ENCODE measurements around the gene JAK1. TPM values are rescaled to one million over a fixed set of nuclear protein-coding genes. Genes with fewer than 3 reads are reported as not detected.
A peak's percentile ranks its signal among the peaks of the same experiment; 100 is the strongest.

The JAK1 gene
- total and polyA plus RNA-seq, 2 experiments from 2014 or later, result 90.8 to 124 TPM

DNA sequence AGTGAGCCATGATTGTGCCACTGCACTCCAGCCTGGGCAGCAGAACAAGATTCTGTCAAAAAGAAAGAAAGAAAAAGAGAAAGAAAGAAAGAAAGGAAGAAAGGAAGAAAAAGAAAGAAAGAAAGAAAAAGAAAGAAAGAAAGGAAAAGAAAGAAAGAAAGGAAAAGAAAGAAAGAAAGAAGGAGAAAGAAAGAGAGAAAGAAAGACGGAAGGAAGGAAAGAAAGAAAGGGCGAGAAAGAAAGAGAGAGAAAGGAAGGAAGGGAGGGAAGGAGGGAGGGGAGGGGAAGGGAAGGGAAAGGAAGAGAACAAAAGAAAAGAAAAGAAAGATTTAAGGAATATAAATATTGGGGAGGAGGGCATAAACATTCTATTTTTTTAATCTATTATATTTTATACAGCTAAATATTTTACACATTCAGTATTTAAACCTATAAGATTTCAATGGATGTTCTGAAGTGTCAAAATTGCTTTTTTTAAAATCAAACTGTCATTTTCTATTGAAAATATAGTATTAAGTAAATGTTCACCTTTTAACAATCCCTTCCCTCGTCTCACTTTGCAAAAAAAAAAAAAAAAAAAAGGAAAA lies 6.8 kb upstream of the JAK1 start:
- no peaks in the 10 kb centered on the region for H3K27me3 ChIP-seq (replicated peaks; ENCODE audit: insufficient read depth)
- no peaks in the 10 kb centered on the region for H3K4me1 ChIP-seq (ENCODE audit: insufficient read depth)
- no peak overlapping the region for H3K27ac ChIP-seq
- WGBS, 2 experiments (ENCODE audit: low coverage in 1 of 2, low lambda C conversion rate in 2 of 2, missing lambda C conversion rate in 2 of 2), result 76 to 77% methylated on average over 3 of the region's 3 CpGs
- no peak overlapping the region for H3K9ac ChIP-seq
- DNase-seq, result no peak
- H3K4me2 ChIP-seq (ENCODE audit: unreplicated experiment), result no peak overlapping the region
- H3F3A ChIP-seq (ENCODE audit: insufficient read depth), result no peaks in the 10 kb centered on the region
- in situ Hi-C loops (cut with MboI), result no loop called here
- H4K20me1 ChIP-seq (ENCODE audit: insufficient read depth), result no peaks in the 10 kb centered on the region
- H3K9me3 ChIP-seq (ENCODE audit: low read depth), result no peaks in the 10 kb centered on the region
- H3K4me3 ChIP-seq, result no peak overlapping the region
- TF ChIP-seq EZH2phosphoT487 (IDR thresholded peaks at IDR 0.05; ENCODE audit: insufficient read depth, low read depth) (no peak), EZH2 (IDR thresholded peaks at IDR 0.05; ENCODE audit: insufficient read depth, poor library complexity, severe bottlenecking) (no peak)
- H3K9me2 ChIP-seq (ENCODE audit: insufficient read depth), result no peaks in the 10 kb centered on the region
- no peak overlapping the region for H2AFZ ChIP-seq
- no peaks in the 10 kb centered on the region for H3K36me3 ChIP-seq (ENCODE audit: low read depth)
- no peaks in the 10 kb centered on the region for H3K79me2 ChIP-seq (ENCODE audit: insufficient read depth)

DNA sequence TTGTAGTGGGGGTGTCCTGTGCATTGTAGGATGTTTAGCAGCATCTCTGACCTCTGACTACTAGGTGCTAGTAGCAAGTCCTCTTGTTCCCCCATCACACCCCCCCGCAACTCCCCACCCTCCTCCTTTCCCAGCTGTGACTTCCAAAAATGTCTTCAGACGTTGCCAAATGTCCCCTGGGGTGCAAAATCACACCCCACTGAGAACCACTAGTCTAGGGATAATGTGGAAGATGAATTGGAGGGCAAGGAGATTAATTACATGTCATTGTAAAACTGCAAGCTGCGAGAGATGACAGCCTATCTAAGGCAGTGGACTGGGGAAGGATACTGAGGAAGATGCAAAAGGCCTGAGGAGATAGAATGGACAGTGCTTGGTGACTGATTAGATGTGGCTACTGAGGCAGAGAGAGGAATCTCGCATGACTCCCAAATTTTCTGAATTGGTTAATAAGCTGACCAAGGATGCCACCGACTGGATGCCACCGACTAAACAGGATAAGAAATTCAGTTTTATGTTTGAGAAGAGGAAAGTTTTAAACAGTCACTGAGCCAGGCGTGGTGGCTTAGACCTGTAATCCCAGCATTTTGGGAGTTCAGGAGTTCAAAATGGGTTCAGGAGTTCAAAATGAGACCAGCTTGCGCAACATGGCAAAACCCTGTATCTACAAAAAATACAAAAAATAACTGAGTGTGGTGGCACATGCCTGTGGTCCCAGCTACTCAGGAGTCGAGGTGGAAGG lies 3.1 kb upstream of the JAK1 start:
- Histone ChIP-seq H3K9me3 (ENCODE audit: low read depth) (no peaks in the 10 kb centered on the region), H3K4me2 (ENCODE audit: unreplicated experiment) (no peak overlapping the region), H2AFZ (no peak overlapping the region), H3K9ac (no peak overlapping the region), H3K9me2 (ENCODE audit: insufficient read depth) (no peaks in the 10 kb centered on the region), H3K36me3 (ENCODE audit: low read depth) (no peaks in the 10 kb centered on the region), H3K79me2 (ENCODE audit: insufficient read depth) (peaks cover 17% of the 10 kb centered on the region), H3K27me3 (replicated peaks; ENCODE audit: insufficient read depth) (no peaks in the 10 kb centered on the region), H3K4me1 (ENCODE audit: insufficient read depth) (peaks cover 4% of the 10 kb centered on the region), H3F3A (ENCODE audit: insufficient read depth) (no peaks in the 10 kb centered on the region; the same call in 1 of the 2 replicates), H3K27ac (no peak overlapping the region), H3K4me3 (no peak overlapping the region), H4K20me1 (ENCODE audit: insufficient read depth) (no peaks in the 10 kb centered on the region; the same call in 1 of the 2 replicates)
- no peak for DNase-seq
- TF ChIP-seq EZH2 (IDR thresholded peaks at IDR 0.05; ENCODE audit: insufficient read depth, poor library complexity, severe bottlenecking), result no peak
- TF ChIP-seq EZH2phosphoT487 (IDR thresholded peaks at IDR 0.05; ENCODE audit: insufficient read depth, low read depth), result no peak
- 66 to 68% methylated on average over 9 of the region's 9 CpGs for WGBS, 2 experiments (ENCODE audit: low coverage in 1 of 2, low lambda C conversion rate in 2 of 2, missing lambda C conversion rate in 2 of 2)
- in situ Hi-C loops (cut with MboI), result no loop called here

GRCh38 chr1:64967381-64967780 lies 1.0 kb upstream of the JAK1 start:
- peak; percentile 56 for DNase-seq
- Histone ChIP-seq H4K20me1 (ENCODE audit: insufficient read depth) (no peaks in the 10 kb centered on the region; the same call in 1 of the 2 replicates), H2AFZ (peak overlapping the region; percentile 98), H3K9me3 (ENCODE audit: low read depth) (no peaks in the 10 kb centered on the region), H3K27me3 (replicated peaks; ENCODE audit: insufficient read depth) (no peaks in the 10 kb centered on the region), H3K27ac (no peak overlapping the region), H3K9ac (no peak overlapping the region), H3K4me1 (ENCODE audit: insufficient read depth) (peaks cover 8% of the 10 kb centered on the region), H3K4me3 (peak overlapping the region; percentile 97), H3K4me2 (ENCODE audit: unreplicated experiment) (peak overlapping the region; percentile 96), H3K79me2 (ENCODE audit: insufficient read depth) (peaks cover 38% of the 10 kb centered on the region), H3K36me3 (ENCODE audit: low read depth) (no peaks in the 10 kb centered on the region), H3K9me2 (ENCODE audit: insufficient read depth) (no peaks in the 10 kb centered on the region), H3F3A (ENCODE audit: insufficient read depth) (no peaks in the 10 kb centered on the region; the same call in 1 of the 2 replicates)
- TF ChIP-seq EZH2 (IDR thresholded peaks at IDR 0.05; ENCODE audit: insufficient read depth, poor library complexity, severe bottlenecking), result no peak
- TF ChIP-seq EZH2phosphoT487 (IDR thresholded peaks at IDR 0.05; ENCODE audit: insufficient read depth, low read depth), result no peak
- WGBS, 2 experiments (ENCODE audit: low coverage in 1 of 2, low lambda C conversion rate in 2 of 2, missing lambda C conversion rate in 2 of 2), result 23 to 24% methylated on average over 6 of the region's 6 CpGs
- in situ Hi-C loops (cut with MboI), result no loop called here

DNA sequence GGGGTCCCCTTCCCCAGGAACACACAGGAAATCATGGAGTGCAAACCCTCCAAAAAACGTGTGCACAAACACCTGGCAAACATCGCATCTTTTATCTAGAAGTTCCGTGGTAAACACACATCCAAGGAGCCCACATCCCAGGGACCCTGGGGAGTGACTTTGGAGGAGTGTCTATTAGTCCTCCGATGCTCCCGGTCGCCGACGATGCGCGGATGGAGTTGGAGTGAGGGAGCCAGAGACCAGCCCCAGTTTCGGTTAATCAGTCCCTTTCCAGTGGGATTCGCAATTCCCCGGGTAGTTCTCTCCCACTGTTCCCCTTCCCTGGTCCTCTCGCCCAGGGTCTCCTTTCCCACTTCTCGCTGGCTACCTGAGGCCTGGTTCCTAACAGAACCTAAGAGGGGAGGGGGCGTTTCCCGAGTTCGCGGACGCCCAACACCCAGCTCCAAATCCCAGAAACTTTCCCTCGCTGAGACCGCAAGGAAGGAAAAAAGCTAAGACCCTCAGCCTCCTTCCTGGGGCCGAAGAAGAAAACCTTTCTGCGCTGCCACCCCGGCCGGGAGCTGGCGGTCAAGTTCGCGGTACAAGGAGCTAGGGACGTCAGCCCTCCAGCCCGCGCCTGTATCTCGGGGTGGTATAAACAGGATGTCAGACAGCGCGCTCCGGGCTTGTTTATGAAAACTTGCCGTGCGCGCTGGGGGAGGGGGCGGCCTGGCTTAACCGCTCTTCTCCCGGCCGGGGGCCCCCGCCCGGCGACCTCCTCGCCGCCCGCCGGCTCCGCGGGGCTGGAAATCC lies 787 bp downstream of the JAK1 start:
- in situ Hi-C loops (cut with MboI), result no loop called here

More for the DNA sequence above, 787 bp downstream of the JAK1 start:
- Histone ChIP-seq H3K36me3 (ENCODE audit: low read depth) (no peaks in the 10 kb centered on the region), H3F3A (ENCODE audit: insufficient read depth) (no peaks in the 10 kb centered on the region; the same call in 1 of the 2 replicates), H3K27me3 (replicated peaks; ENCODE audit: insufficient read depth) (no peaks in the 10 kb centered on the region), H3K4me3 (peak overlapping the region; percentile 97), H3K27ac (peak overlapping the region; percentile 79), H3K9me2 (ENCODE audit: insufficient read depth) (no peaks in the 10 kb centered on the region), H3K4me2 (ENCODE audit: unreplicated experiment) (peak overlapping the region; percentile 97), H3K4me1 (ENCODE audit: insufficient read depth) (peaks cover 8% of the 10 kb centered on the region), H3K9ac (peak overlapping the region; percentile 97), H3K9me3 (ENCODE audit: low read depth) (no peaks in the 10 kb centered on the region), H2AFZ (peak overlapping the region; percentile 67), H4K20me1 (ENCODE audit: insufficient read depth) (peaks cover 18% of the 10 kb centered on the region), H3K79me2 (ENCODE audit: insufficient read depth) (peaks cover 56% of the 10 kb centered on the region)
- 0 to 1% methylated on average over 47 to 49 of the region's 52 CpGs for WGBS, 2 experiments (ENCODE audit: low coverage in 1 of 2, low lambda C conversion rate in 2 of 2, missing lambda C conversion rate in 2 of 2)
- peak; percentile 85 for DNase-seq
- TF ChIP-seq EZH2phosphoT487 (IDR thresholded peaks at IDR 0.05; ENCODE audit: insufficient read depth, low read depth), result no peak
- no peak for TF ChIP-seq EZH2 (IDR thresholded peaks at IDR 0.05; ENCODE audit: insufficient read depth, poor library complexity, severe bottlenecking)

All from GM23248 (cell line).